ENCODE measurements around the gene UCHL5.

Gene UCHL5

DNA sequence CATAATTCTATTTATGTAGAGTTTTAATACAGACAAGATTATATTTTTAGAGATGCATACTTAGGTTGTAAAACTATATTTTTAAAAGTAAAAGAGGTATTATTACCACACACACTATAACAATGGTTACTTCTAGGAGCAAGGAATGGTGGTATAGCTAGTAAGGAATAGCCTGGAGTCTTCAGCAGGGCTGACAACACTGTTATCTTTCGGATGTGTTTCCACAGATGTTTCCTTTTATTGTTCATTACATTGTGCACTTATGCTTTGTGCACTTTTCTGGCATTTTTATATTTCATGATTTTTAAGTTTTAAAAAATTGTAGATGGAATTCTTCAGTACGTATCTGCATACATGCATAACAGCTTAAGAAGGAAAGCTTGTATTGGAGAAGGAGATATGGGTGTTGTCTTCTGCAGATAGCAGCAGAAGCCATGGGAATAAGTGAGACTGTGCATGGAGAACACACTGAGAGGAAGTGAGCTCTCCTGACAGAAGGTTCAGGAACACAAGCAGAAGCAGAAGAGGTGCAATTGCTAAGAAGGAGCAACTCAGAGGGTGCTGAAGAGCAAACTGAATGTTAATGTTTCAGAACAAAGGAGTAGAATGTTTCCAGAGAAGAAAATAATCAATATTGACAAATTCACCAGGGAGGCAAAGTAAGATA lies 91.8 kb downstream of the UCHL5 start:
- no peak for TF ChIP-seq TAF1 (IDR thresholded peaks at IDR 0.05; ENCODE audit: borderline replicate concordance, insufficient read depth, low read length)
- TF ChIP-seq, protein P1, sequence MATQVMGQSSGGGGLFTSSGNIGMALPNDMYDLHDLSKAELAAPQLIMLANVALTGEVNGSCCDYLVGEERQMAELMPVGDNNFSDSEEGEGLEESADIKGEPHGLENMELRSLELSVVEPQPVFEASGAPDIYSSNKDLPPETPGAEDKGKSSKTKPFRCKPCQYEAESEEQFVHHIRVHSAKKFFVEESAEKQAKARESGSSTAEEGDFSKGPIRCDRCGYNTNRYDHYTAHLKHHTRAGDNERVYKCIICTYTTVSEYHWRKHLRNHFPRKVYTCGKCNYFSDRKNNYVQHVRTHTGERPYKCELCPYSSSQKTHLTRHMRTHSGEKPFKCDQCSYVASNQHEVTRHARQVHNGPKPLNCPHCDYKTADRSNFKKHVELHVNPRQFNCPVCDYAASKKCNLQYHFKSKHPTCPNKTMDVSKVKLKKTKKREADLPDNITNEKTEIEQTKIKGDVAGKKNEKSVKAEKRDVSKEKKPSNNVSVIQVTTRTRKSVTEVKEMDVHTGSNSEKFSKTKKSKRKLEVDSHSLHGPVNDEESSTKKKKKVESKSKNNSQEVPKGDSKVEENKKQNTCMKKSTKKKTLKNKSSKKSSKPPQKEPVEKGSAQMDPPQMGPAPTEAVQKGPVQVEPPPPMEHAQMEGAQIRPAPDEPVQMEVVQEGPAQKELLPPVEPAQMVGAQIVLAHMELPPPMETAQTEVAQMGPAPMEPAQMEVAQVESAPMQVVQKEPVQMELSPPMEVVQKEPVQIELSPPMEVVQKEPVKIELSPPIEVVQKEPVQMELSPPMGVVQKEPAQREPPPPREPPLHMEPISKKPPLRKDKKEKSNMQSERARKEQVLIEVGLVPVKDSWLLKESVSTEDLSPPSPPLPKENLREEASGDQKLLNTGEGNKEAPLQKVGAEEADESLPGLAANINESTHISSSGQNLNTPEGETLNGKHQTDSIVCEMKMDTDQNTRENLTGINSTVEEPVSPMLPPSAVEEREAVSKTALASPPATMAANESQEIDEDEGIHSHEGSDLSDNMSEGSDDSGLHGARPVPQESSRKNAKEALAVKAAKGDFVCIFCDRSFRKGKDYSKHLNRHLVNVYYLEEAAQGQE (IDR thresholded peaks at IDR 0.05; ENCODE audit: insufficient read depth in 1 of 2, low read depth in 2 of 2, low read length in 2 of 2): no peak
- TF ChIP-seq FOXP2 (optimal IDR thresholded peaks at IDR 0.05; ENCODE audit: borderline replicate concordance, extremely low read depth, extremely low read length, insufficient read depth): no peak
- TF ChIP-seq SIN3A (IDR thresholded peaks at IDR 0.05; ENCODE audit: borderline replicate concordance, insufficient read depth, low read length): no peak
- TF ChIP-seq POLR2AphosphoS5 (IDR thresholded peaks at IDR 0.05; ENCODE audit: low read depth, low read length): no peak

DNA sequence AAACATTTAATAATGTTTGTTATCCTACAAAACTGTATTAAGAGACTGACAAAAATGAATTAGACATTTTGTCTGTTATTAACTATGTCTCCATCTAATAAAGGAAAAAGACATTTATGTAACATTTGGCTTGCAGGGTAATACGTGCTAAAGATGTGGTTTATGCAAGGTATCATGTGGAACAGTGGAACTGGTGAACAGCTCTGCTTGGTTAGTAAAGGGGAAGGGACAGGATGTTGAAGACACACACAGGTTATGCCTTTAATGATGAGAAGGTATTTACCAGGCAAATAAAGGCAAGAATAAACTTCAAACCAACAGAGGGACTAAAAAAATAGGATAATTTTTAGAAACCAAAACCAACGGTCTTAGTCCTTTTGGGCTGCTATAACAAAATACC lies 93.1 kb downstream of the UCHL5 start:
- TF ChIP-seq TAF1 (IDR thresholded peaks at IDR 0.05; ENCODE audit: borderline replicate concordance, insufficient read depth, low read length): no peak
- no peak for TF ChIP-seq POLR2AphosphoS5 (IDR thresholded peaks at IDR 0.05; ENCODE audit: low read depth, low read length)
- no peak for TF ChIP-seq FOXP2 (optimal IDR thresholded peaks at IDR 0.05; ENCODE audit: borderline replicate concordance, extremely low read depth, extremely low read length, insufficient read depth)
- no peak for TF ChIP-seq SIN3A (IDR thresholded peaks at IDR 0.05; ENCODE audit: borderline replicate concordance, insufficient read depth, low read length)
- TF ChIP-seq, protein P1 (IDR thresholded peaks at IDR 0.05; ENCODE audit: insufficient read depth in 1 of 2, low read depth in 2 of 2, low read length in 2 of 2): no peak

DNA sequence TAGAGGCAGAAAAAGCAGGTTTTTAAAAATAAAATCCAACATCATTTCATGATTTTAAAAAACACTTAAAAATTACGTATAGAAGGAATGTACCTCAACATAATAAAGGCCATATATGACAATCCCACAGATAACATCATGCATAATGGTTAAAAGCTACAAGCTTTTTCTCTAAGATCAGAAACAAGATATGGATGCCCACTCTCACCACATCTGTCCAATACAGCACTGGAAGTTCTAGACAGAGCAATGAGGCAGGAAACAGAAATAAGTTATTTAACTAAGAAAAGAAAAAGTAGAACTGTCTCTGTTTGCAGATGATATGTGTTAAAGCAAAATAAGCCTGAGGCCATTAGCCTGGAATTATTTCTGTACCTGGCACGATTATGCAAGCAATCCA lies 96.3 kb downstream of the UCHL5 start:
- TF ChIP-seq TAF1 (IDR thresholded peaks at IDR 0.05; ENCODE audit: borderline replicate concordance, insufficient read depth, low read length) (no peak), SIN3A (IDR thresholded peaks at IDR 0.05; ENCODE audit: borderline replicate concordance, insufficient read depth, low read length) (no peak), FOXP2 (optimal IDR thresholded peaks at IDR 0.05; ENCODE audit: borderline replicate concordance, extremely low read depth, extremely low read length, insufficient read depth) (no peak), POLR2AphosphoS5 (IDR thresholded peaks at IDR 0.05; ENCODE audit: low read depth, low read length) (no peak)

All from PFSK-1 (cell line).